Sigmoid colon (tissue), 7 donors: ENCODE results near the gene RBBP6. TPM values are rescaled to one million over a fixed set of nuclear protein-coding genes. Genes with fewer than 3 reads are reported as not detected.
A peak's percentile ranks its signal among the peaks of the same experiment; 100 is the strongest.

Experiments used
- DNase-seq: peaks from one replicate; pipeline ENCODE4 v3.0.0-alpha.2; 2019
- H3K27ac ChIP-seq, 4 donors: fragments of 200-600 bp; sonication (generic); one replicate each; pipeline ENCODE4 v1.5.1; 2016 to 2019; ENCODE audit warnings: mild to moderate bottlenecking in 1 of 4
- H3K27me3 ChIP-seq, 3 donors: fragments of 200-600 bp; sonication (generic); one replicate each; pipeline ENCODE4 v1.5.1; 2019; ENCODE audit warnings: mild to moderate bottlenecking in 1 of 3
- H3K36me3 ChIP-seq, 4 donors: fragments of 200-600 bp; sonication (generic); one replicate each; pipeline ENCODE4 v1.5.1; 2016 to 2019
- H3K4me1 ChIP-seq, 4 donors: fragments of 200-600 bp; sonication (generic); one replicate each; pipeline ENCODE4 v1.5.1; 2017 to 2019
- H3K4me3 ChIP-seq, 4 donors: fragments of 200-600 bp; sonication (generic); one replicate each; pipeline ENCODE4 v1.5.1; 2017 to 2019; ENCODE audit warnings: mild to moderate bottlenecking in 2 of 4, moderate library complexity in 1 of 4
- H3K9me3 ChIP-seq, 4 donors: fragments of 200-600 bp in 3 of 4; sonication (generic) in 3 of 4; one replicate each; pipeline versions ENCODE4 v1.5.1 to v1.6.1; 2013 to 2019
- CTCF ChIP-seq, 4 experiments: fragments of 450-650 bp in 3 of 4; fragments of 200-600 bp in 1 of 4; IDR thresholded peaks; one replicate each; pipeline ENCODE4 v1.5.1; 2016 to 2019; ENCODE audit warnings: antibody characterized with exemption in 4 of 4, mild to moderate bottlenecking in 3 of 4, moderate library complexity in 2 of 4
- EP300 ChIP-seq, 4 donors: sonication (generic); formaldehyde crosslinking; IDR thresholded peaks; one replicate each; pipeline ENCODE4 v1.6.1; 2017; ENCODE audit warnings: antibody characterized with exemption in 4 of 4
- POLR2A ChIP-seq, 2 donors: fragments of 450-650 bp; IDR thresholded peaks; one replicate each; pipeline ENCODE4 v1.6.1; 2016; ENCODE audit warnings: antibody characterized with exemption in 2 of 2, mild to moderate bottlenecking in 2 of 2, moderate library complexity in 2 of 2
- POLR2AphosphoS5 ChIP-seq, 4 donors: sonication (generic); formaldehyde crosslinking; IDR thresholded peaks; one replicate each; pipeline ENCODE4 v1.6.1; 2017; ENCODE audit warnings: antibody characterized with exemption in 4 of 4
- WGBS, 2 donors: extraction: QIAGEN DNeasy Blood & Tissue Kit; methylation state at CpG; one replicate each; pipeline ENCODE4 v1.1.7; 2013; 5-methylcytosine and 5-hydroxymethylcytosine counted together
- intact Hi-C: fragments of 100-400 bp; cut with DNase I; formaldehyde crosslinking; loops from one replicate; pipeline ENCODE4 v1.15.1; 2023
- polyA plus RNA-seq, 3 donors: library from polyadenylated mRNA; stranded (reverse); fragments of 200-250 nt; gene quantifications; one replicate each; pipeline ENCODE4 v1.2.3, GENCODE V29; 2013
- total RNA-seq, 4 donors: library from RNA; depleted of rRNA; stranded (reverse); fragments of >200 nt; gene quantifications; one replicate each; pipeline ENCODE4 v1.1.0, GENCODE V29; 2016
- donor health status: healthy with polysubstance abuse.
- donor health status: Bipolar disorder and iron deficiency.
- donor health status: healthy.

Gene RBBP6
- total and polyA plus RNA-seq, 7 donors = 14.4 to 105 (median 48.7) TPM

- Histone ChIP-seq H3K4me3 (no peak overlapping the region), H3K9me3 (no peaks in the 10 kb centered on the region), H3K4me1 (peaks cover 0 to 3% (median 0%) of the 10 kb centered on the region in 4 donors), H3K27me3 (no peaks in the 10 kb centered on the region), H3K36me3 (no peaks in the 10 kb centered on the region), H3K27ac (no peak overlapping the region)
- 92 to 93% methylated on average over 2 of the region's 2 CpGs for WGBS, 2 donors
- intact Hi-C loops = no loop called here
- no peak for TF ChIP-seq POLR2A (IDR thresholded peaks at IDR 0.05)
- no peak for TF ChIP-seq CTCF (IDR thresholded peaks at IDR 0.05)
- TF ChIP-seq EP300 (IDR thresholded peaks at IDR 0.05) = no peak
- no peak for TF ChIP-seq POLR2AphosphoS5 (IDR thresholded peaks at IDR 0.05)
- no peak for DNase-seq
These were observed 25.3 kb upstream of the RBBP6 start for GRCh38 chr16:24514096-24514495.

- no peak overlapping the region for H3K27ac ChIP-seq
- peaks cover 0 to 3% (median 0%) of the 10 kb centered on the region in 4 donors for H3K4me1 ChIP-seq
- no peak overlapping the region for H3K4me3 ChIP-seq
- no peaks in the 10 kb centered on the region for H3K27me3 ChIP-seq
- intact Hi-C loops = no loop called here
- DNase-seq = no peak
- H3K36me3 ChIP-seq = no peaks in the 10 kb centered on the region
- H3K9me3 ChIP-seq = no peaks in the 10 kb centered on the region
- TF ChIP-seq POLR2AphosphoS5 (IDR thresholded peaks at IDR 0.05) = no peak
- no peak for TF ChIP-seq CTCF (IDR thresholded peaks at IDR 0.05)
- no peak for TF ChIP-seq POLR2A (IDR thresholded peaks at IDR 0.05)
- TF ChIP-seq EP300 (IDR thresholded peaks at IDR 0.05) = no peak
- WGBS, 2 donors = 92% methylated on average over 5 of the region's 5 CpGs
These were observed 24.2 kb upstream of the RBBP6 start for GRCh38 chr16:24515186-24515585.

- no peaks in the 10 kb centered on the region for H3K27me3 ChIP-seq
- H3K4me3 ChIP-seq = peak overlapping the region in 3 of 4 donors; percentile 14 to 28 (median 24)
- no peaks in the 10 kb centered on the region for H3K9me3 ChIP-seq
- DNase-seq = peak; percentile 90
- TF ChIP-seq CTCF (IDR thresholded peaks at IDR 0.05) = peak; percentile 76 to 91 (median 82)
- no peak for TF ChIP-seq POLR2A (IDR thresholded peaks at IDR 0.05)
- H3K4me1 ChIP-seq = peaks cover 0 to 3% (median 0%) of the 10 kb centered on the region in 4 donors
- H3K27ac ChIP-seq = peak overlapping the region in 3 of 4 donors; percentile 25 to 41 (median 25)
- no peaks in the 10 kb centered on the region for H3K36me3 ChIP-seq
- 28 to 39% methylated on average over 20 of the region's 20 CpGs for WGBS, 2 donors
- intact Hi-C loops = no loop called here
These were observed 22.3 kb upstream of the RBBP6 start for GRCh38 chr16:24516900-24517669.

- H3K27ac ChIP-seq = no peak overlapping the region
- intact Hi-C loops = no loop called here
- H3K4me1 ChIP-seq = peaks cover 0 to 3% (median 0%) of the 10 kb centered on the region in 4 donors
- no peaks in the 10 kb centered on the region for H3K9me3 ChIP-seq
- DNase-seq = no peak
- no peaks in the 10 kb centered on the region for H3K36me3 ChIP-seq
- H3K27me3 ChIP-seq = no peaks in the 10 kb centered on the region
- no peak overlapping the region for H3K4me3 ChIP-seq
- no peak for TF ChIP-seq CTCF (IDR thresholded peaks at IDR 0.05)
- no peak for TF ChIP-seq EP300 (IDR thresholded peaks at IDR 0.05)
- no peak for TF ChIP-seq POLR2AphosphoS5 (IDR thresholded peaks at IDR 0.05)
- no peak for TF ChIP-seq POLR2A (IDR thresholded peaks at IDR 0.05)
These were observed 20.9 kb upstream of the RBBP6 start for GRCh38 chr16:24518498-24518897.

- Histone ChIP-seq H3K27ac (no peak overlapping the region), H3K4me3 (no peak overlapping the region), H3K27me3 (no peaks in the 10 kb centered on the region), H3K36me3 (no peaks in the 10 kb centered on the region), H3K9me3 (no peaks in the 10 kb centered on the region), H3K4me1 (peaks cover 0 to 3% (median 0%) of the 10 kb centered on the region in 4 donors)
- 61 to 77% methylated on average over 3 of the region's 3 CpGs for WGBS, 2 donors
- intact Hi-C loops = no loop called here
- no peak for DNase-seq
- no peak for TF ChIP-seq POLR2A (IDR thresholded peaks at IDR 0.05)
- no peak for TF ChIP-seq POLR2AphosphoS5 (IDR thresholded peaks at IDR 0.05)
- TF ChIP-seq CTCF (IDR thresholded peaks at IDR 0.05) = no peak
- no peak for TF ChIP-seq EP300 (IDR thresholded peaks at IDR 0.05)
These were observed 18.4 kb upstream of the RBBP6 start for GRCh38 chr16:24520983-24521382.
